ENCODE results near the gene NKAPL.
A peak's percentile ranks its signal among the peaks of the same experiment; 100 is the strongest.

The NKAPL gene

GRCh38 chr6:28274888-28275287, 15.8 kb downstream of the NKAPL start:
- Histone ChIP-seq H3K4me2 (ENCODE audit: low read length) (no peak overlapping the region), H4K20me1 (ENCODE audit: insufficient read depth, low read length) (no peaks in the 10 kb centered on the region), H2AFZ (ENCODE audit: low read depth, low read length) (no peak overlapping the region), H3K79me2 (ENCODE audit: low read length) (no peaks in the 10 kb centered on the region), H3K9ac (ENCODE audit: low read length) (no peak overlapping the region), H3K27ac (ENCODE audit: low read length) (no peak overlapping the region), H3K4me3 (ENCODE audit: low read length) (no peak overlapping the region), H3K9me3 (ENCODE audit: insufficient read depth, low read length) (no peaks in the 10 kb centered on the region), H3K27me3 (ENCODE audit: low read depth, low read length) (no peaks in the 10 kb centered on the region), H3K4me1 (ENCODE audit: low read length) (0 out of 2 replicates have a peak, but pooled peaks cover 3% of the 10 kb centered on the region), H3K36me3 (replicated peaks; ENCODE audit: low read depth, low read length) (peaks cover 11% of the 10 kb centered on the region)
- TF ChIP-seq CTCF (IDR thresholded peaks at IDR 0.05; ENCODE audit: low read depth, low read length) (no peak), EZH2phosphoT487 (IDR thresholded peaks at IDR 0.05; ENCODE audit: low read depth) (no peak)

- no peaks in the 10 kb centered on the region for H3K9me3 ChIP-seq (ENCODE audit: insufficient read depth, low read length)
- H3K27ac ChIP-seq (ENCODE audit: low read length): no peak overlapping the region
- no peaks in the 10 kb centered on the region for H4K20me1 ChIP-seq (ENCODE audit: insufficient read depth, low read length)
- TF ChIP-seq EZH2phosphoT487 (IDR thresholded peaks at IDR 0.05; ENCODE audit: low read depth) (no peak), CTCF (IDR thresholded peaks at IDR 0.05; ENCODE audit: low read depth, low read length) (no peak)
- no peak overlapping the region for H2AFZ ChIP-seq (ENCODE audit: low read depth, low read length)
- H3K36me3 ChIP-seq (replicated peaks; ENCODE audit: low read depth, low read length): peaks cover 11% of the 10 kb centered on the region
- H3K4me2 ChIP-seq (ENCODE audit: low read length): no peak overlapping the region
- H3K4me1 ChIP-seq (ENCODE audit: low read length): peaks cover 14% of the 10 kb centered on the region; the same call in 1 of the 2 replicates
- H3K79me2 ChIP-seq (ENCODE audit: low read length): peaks cover 5% of the 10 kb centered on the region; the same call in 1 of the 2 replicates
- no peak overlapping the region for H3K9ac ChIP-seq (ENCODE audit: low read length)
- no peaks in the 10 kb centered on the region for H3K27me3 ChIP-seq (ENCODE audit: low read depth, low read length)
- no peak overlapping the region for H3K4me3 ChIP-seq (ENCODE audit: low read length)
These were observed 18.6 kb downstream of the NKAPL start for GRCh38 chr6:28277746-28278145.

- peak overlapping the region; percentile 89 for H3K4me3 ChIP-seq (ENCODE audit: low read length)
- peaks cover 11% of the 10 kb centered on the region for H3K36me3 ChIP-seq (replicated peaks; ENCODE audit: low read depth, low read length)
- no peaks in the 10 kb centered on the region for H3K27me3 ChIP-seq (ENCODE audit: low read depth, low read length)
- H3K9ac ChIP-seq (ENCODE audit: low read length): peak overlapping the region; percentile 73
- H3K27ac ChIP-seq (ENCODE audit: low read length): no peak overlapping the region
- no peaks in the 10 kb centered on the region for H4K20me1 ChIP-seq (ENCODE audit: insufficient read depth, low read length)
- H3K4me1 ChIP-seq (ENCODE audit: low read length): peaks cover 11% of the 10 kb centered on the region; the same call in 1 of the 2 replicates
- no peaks in the 10 kb centered on the region for H3K9me3 ChIP-seq (ENCODE audit: insufficient read depth, low read length)
- H3K79me2 ChIP-seq (ENCODE audit: low read length): peaks cover 5% of the 10 kb centered on the region; the same call in 1 of the 2 replicates
- TF ChIP-seq CTCF (IDR thresholded peaks at IDR 0.05; ENCODE audit: low read depth, low read length) (no peak), EZH2phosphoT487 (IDR thresholded peaks at IDR 0.05; ENCODE audit: low read depth) (no peak)
- H3K4me2 ChIP-seq (ENCODE audit: low read length): peak overlapping the region; percentile 74
- peak overlapping the region; percentile 42 for H2AFZ ChIP-seq (ENCODE audit: low read depth, low read length)
These were observed 21.6 kb downstream of the NKAPL start for GRCh38 chr6:28280595-28281287.

GRCh38 chr6:28281288-28282064, 22.4 kb downstream of the NKAPL start, which contains the start of gene PGBD1:
Gene PGBD1 (plus strand): TSS chr6:28281572. CDS start chr6:28283814, 2,242 bp downstream.
- H3K27ac ChIP-seq (ENCODE audit: low read length): no peak within 1 kb of the TSS
- peak within 1 kb of the TSS; percentile 73 for H3K9ac ChIP-seq (ENCODE audit: low read length)
- peak within 1 kb of the TSS; percentile 89 for H3K4me3 ChIP-seq (ENCODE audit: low read length)

More at GRCh38 chr6:28281288-28282064, 22.4 kb downstream of the NKAPL start, which contains the start of gene PGBD1:
- Histone ChIP-seq H4K20me1 (ENCODE audit: insufficient read depth, low read length) (no peaks in the 10 kb centered on the region), H3K27me3 (ENCODE audit: low read depth, low read length) (no peaks in the 10 kb centered on the region), H3K9me3 (ENCODE audit: insufficient read depth, low read length) (no peaks in the 10 kb centered on the region), H3K4me1 (ENCODE audit: low read length) (peaks cover 11% of the 10 kb centered on the region; the same call in 1 of the 2 replicates), H3K36me3 (replicated peaks; ENCODE audit: low read depth, low read length) (peaks cover 6% of the 10 kb centered on the region), H2AFZ (ENCODE audit: low read depth, low read length) (peak within 1 kb of the TSS; percentile 90), H3K79me2 (ENCODE audit: low read length) (peaks cover 5% of the 10 kb centered on the region; the same call in 1 of the 2 replicates), H3K4me2 (ENCODE audit: low read length) (peak within 1 kb of the TSS; percentile 74)
- TF ChIP-seq EZH2phosphoT487 (IDR thresholded peaks at IDR 0.05; ENCODE audit: low read depth): no peak
- TF ChIP-seq CTCF (IDR thresholded peaks at IDR 0.05; ENCODE audit: low read depth, low read length): no peak
